ENCODE data around the gene CPAMD8.

CPAMD8 gene

GRCh38 chr19:16911046-16911445, 115.6 kb downstream of the CPAMD8 start:
- Histone ChIP-seq H3K4me3 (ENCODE audit: low read length) (no peak overlapping the region), H3K9me3 (ENCODE audit: insufficient read depth, low read depth, low read length) (peaks cover 17% of the 10 kb centered on the region), H3K27ac (ENCODE audit: low read length) (no peak overlapping the region), H3K9ac (ENCODE audit: low read depth, low read length) (no peak overlapping the region), H3K4me1 (ENCODE audit: insufficient read depth, low read length) (no peaks in the 10 kb centered on the region), H3K36me3 (ENCODE audit: insufficient read depth, low read depth, low read length) (0 out of 2 replicates have a peak, but pooled peaks cover 5% of the 10 kb centered on the region), H3K27me3 (ENCODE audit: insufficient read depth, low read length) (no peaks in the 10 kb centered on the region)

- Histone ChIP-seq H3K27ac (ENCODE audit: low read length) (no peak overlapping the region), H3K4me1 (ENCODE audit: insufficient read depth, low read length) (no peaks in the 10 kb centered on the region), H3K36me3 (ENCODE audit: insufficient read depth, low read depth, low read length) (0 out of 2 replicates have a peak, but pooled peaks cover 5% of the 10 kb centered on the region), H3K9me3 (ENCODE audit: insufficient read depth, low read depth, low read length) (peaks cover 17% of the 10 kb centered on the region), H3K27me3 (ENCODE audit: insufficient read depth, low read length) (no peaks in the 10 kb centered on the region), H3K4me3 (ENCODE audit: low read length) (no peak overlapping the region), H3K9ac (ENCODE audit: low read depth, low read length) (no peak overlapping the region)
Measured at GRCh38 chr19:16908759-16909158, 117.9 kb downstream of the CPAMD8 start.

GRCh38 chr19:16904599-16904998, 122.0 kb downstream of the CPAMD8 start:
- H3K4me3 ChIP-seq (ENCODE audit: low read length): no peak overlapping the region
- H3K27me3 ChIP-seq (ENCODE audit: insufficient read depth, low read length): no peaks in the 10 kb centered on the region
- H3K9me3 ChIP-seq (ENCODE audit: insufficient read depth, low read depth, low read length): no peaks in the 10 kb centered on the region
- H3K4me1 ChIP-seq (ENCODE audit: insufficient read depth, low read length): no peaks in the 10 kb centered on the region
- H3K9ac ChIP-seq (ENCODE audit: low read depth, low read length): no peak overlapping the region
- H3K36me3 ChIP-seq (ENCODE audit: insufficient read depth, low read depth, low read length): no peaks in the 10 kb centered on the region
- H3K27ac ChIP-seq (ENCODE audit: low read length): no peak overlapping the region

DNA sequence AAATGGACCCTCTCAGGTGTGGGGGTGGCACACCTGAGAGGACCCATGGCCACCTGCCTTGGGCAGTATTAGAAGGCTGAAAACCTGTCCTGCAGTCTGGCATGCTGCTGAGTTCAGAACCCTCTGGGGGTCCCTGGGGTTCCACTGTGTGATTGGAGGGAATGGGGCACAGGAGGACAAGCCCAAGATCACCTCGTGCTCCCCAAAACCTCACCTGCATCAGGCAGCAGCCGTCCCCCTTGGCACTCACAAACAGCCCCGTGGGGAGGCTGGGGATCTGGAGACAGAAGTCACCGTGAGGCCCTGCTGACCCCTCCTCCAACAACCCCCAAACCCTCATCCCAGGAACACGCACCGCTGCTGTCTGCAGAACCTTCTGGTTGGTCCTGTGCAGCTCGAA, 123.3 kb downstream of the CPAMD8 start:
- Histone ChIP-seq H3K9me3 (ENCODE audit: insufficient read depth, low read depth, low read length) (no peaks in the 10 kb centered on the region), H3K36me3 (ENCODE audit: insufficient read depth, low read depth, low read length) (no peaks in the 10 kb centered on the region), H3K27ac (ENCODE audit: low read length) (no peak overlapping the region), H3K9ac (ENCODE audit: low read depth, low read length) (no peak overlapping the region), H3K27me3 (ENCODE audit: insufficient read depth, low read length) (peaks cover 7% of the 10 kb centered on the region), H3K4me3 (ENCODE audit: low read length) (no peak overlapping the region), H3K4me1 (ENCODE audit: insufficient read depth, low read length) (no peaks in the 10 kb centered on the region)

- Histone ChIP-seq H3K27me3 (ENCODE audit: insufficient read depth, low read length) (peaks cover 15% of the 10 kb centered on the region), H3K36me3 (ENCODE audit: insufficient read depth, low read depth, low read length) (no peaks in the 10 kb centered on the region), H3K9me3 (ENCODE audit: insufficient read depth, low read depth, low read length) (no peaks in the 10 kb centered on the region), H3K9ac (ENCODE audit: low read depth, low read length) (no peak overlapping the region), H3K27ac (ENCODE audit: low read length) (no peak overlapping the region), H3K4me3 (ENCODE audit: low read length) (no peak overlapping the region), H3K4me1 (ENCODE audit: insufficient read depth, low read length) (no peaks in the 10 kb centered on the region)
Measured at GRCh38 chr19:16902545-16902944, 124.1 kb downstream of the CPAMD8 start.

DNA sequence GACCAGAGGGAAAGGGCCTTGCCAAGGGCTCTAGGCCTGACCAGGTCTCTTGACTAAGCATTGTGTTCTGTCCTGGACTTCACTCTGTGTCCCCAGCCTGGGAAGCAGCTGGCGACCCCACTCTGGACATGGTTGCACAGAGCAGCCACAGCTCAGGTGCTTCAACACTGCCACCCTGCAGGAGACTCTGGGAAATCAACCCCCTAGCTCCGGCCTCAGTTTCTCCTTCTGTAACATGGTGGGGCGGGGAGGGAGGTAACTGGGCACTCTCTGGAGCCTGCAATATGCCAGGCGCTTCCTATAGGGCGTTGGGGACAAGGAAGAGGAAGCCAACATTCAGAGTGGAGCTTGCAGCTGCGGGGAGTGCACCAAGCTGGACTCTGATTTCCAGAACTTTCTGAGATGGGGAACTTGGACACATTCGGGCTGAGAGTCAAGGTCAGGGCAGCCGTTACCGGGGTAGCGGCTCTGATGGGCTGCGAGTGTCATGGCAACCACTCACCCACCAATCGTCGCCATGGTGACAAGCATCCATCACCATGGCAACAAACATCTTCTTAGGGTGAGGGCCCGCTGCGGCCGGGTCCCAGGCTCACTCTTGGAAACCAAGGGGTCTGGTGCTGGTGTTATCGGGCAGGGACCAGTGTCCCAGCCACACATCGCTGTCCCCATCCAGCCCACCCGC, 125.0 kb downstream of the CPAMD8 start:
- no peaks in the 10 kb centered on the region for H3K9me3 ChIP-seq (ENCODE audit: insufficient read depth, low read depth, low read length)
- H3K36me3 ChIP-seq (ENCODE audit: insufficient read depth, low read depth, low read length): no peaks in the 10 kb centered on the region
- H3K4me1 ChIP-seq (ENCODE audit: insufficient read depth, low read length): no peaks in the 10 kb centered on the region
- no peak overlapping the region for H3K27ac ChIP-seq (ENCODE audit: low read length)
- peaks cover 17% of the 10 kb centered on the region for H3K27me3 ChIP-seq (ENCODE audit: insufficient read depth, low read length)
- H3K9ac ChIP-seq (ENCODE audit: low read depth, low read length): no peak overlapping the region
- H3K4me3 ChIP-seq (ENCODE audit: low read length): no peak overlapping the region

DNA sequence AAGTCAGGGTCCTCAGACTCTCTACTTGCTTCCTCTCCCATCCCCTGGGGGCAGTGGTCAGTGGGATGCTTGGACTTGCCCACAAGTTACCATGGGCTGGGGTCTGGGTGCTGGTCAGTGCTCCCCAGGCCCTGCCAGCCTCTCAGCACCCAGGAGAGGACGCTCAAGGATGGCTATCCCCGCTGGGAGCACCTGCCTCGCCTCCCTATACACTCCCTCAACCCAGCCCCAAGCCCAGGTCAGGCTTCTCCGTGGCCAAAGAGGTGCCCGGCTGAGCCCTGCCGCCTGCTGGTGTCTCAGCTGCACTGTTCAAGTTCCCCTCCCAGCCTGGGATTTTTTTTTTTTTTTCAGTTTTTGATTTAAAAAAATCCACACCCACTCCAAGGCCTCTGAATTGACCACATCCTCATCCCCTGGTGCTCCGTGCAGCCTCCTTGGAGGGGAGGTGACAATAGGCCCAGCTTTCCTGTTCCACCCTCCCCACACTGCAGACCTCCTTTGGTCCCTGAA, 127.0 kb downstream of the CPAMD8 start:
- Histone ChIP-seq H3K4me3 (ENCODE audit: low read length) (no peak overlapping the region), H3K9me3 (ENCODE audit: insufficient read depth, low read depth, low read length) (no peaks in the 10 kb centered on the region), H3K27ac (ENCODE audit: low read length) (no peak overlapping the region), H3K36me3 (ENCODE audit: insufficient read depth, low read depth, low read length) (no peaks in the 10 kb centered on the region), H3K27me3 (ENCODE audit: insufficient read depth, low read length) (peaks cover 30% of the 10 kb centered on the region), H3K4me1 (ENCODE audit: insufficient read depth, low read length) (no peaks in the 10 kb centered on the region), H3K9ac (ENCODE audit: low read depth, low read length) (no peak overlapping the region)

- no peak overlapping the region for H3K4me3 ChIP-seq (ENCODE audit: low read length)
- H3K27me3 ChIP-seq (ENCODE audit: insufficient read depth, low read length): peaks cover 30% of the 10 kb centered on the region
- H3K27ac ChIP-seq (ENCODE audit: low read length): no peak overlapping the region
- no peaks in the 10 kb centered on the region for H3K36me3 ChIP-seq (ENCODE audit: insufficient read depth, low read depth, low read length)
- no peaks in the 10 kb centered on the region for H3K4me1 ChIP-seq (ENCODE audit: insufficient read depth, low read length)
- no peaks in the 10 kb centered on the region for H3K9me3 ChIP-seq (ENCODE audit: insufficient read depth, low read depth, low read length)
- H3K9ac ChIP-seq (ENCODE audit: low read depth, low read length): no peak overlapping the region
Measured at GRCh38 chr19:16898361-16899015, 128.1 kb downstream of the CPAMD8 start.

DNA sequence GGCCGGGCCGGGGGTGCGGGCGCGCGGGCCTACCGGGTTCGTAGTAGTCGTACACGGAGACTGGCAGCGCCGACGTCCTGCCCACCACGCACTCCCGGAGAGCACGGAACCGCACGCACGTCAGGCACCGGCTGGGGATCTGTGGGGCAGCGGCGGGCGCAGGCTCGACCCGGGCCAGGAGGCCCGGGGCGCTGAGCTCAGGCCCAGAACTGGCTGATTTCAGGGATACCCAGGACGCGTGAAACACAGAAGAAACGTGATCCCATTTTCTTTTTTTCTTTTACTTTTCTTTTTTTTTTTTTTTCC, 128.8 kb downstream of the CPAMD8 start:
- peak overlapping the region; percentile 65; the same call in 1 of the 2 replicates for H3K4me3 ChIP-seq (ENCODE audit: low read length)
- H3K9me3 ChIP-seq (ENCODE audit: insufficient read depth, low read depth, low read length): no peaks in the 10 kb centered on the region
- no peak overlapping the region for H3K9ac ChIP-seq (ENCODE audit: low read depth, low read length)
- no peaks in the 10 kb centered on the region for H3K36me3 ChIP-seq (ENCODE audit: insufficient read depth, low read depth, low read length)
- no peaks in the 10 kb centered on the region for H3K4me1 ChIP-seq (ENCODE audit: insufficient read depth, low read length)
- H3K27me3 ChIP-seq (ENCODE audit: insufficient read depth, low read length): peaks cover 30% of the 10 kb centered on the region
- no peak overlapping the region for H3K27ac ChIP-seq (ENCODE audit: low read length)

- no peak overlapping the region for H3K27ac ChIP-seq (ENCODE audit: low read length)
- peaks cover 30% of the 10 kb centered on the region for H3K27me3 ChIP-seq (ENCODE audit: insufficient read depth, low read length)
- H3K4me3 ChIP-seq (ENCODE audit: low read length): peak overlapping the region; percentile 65; the same call in 1 of the 2 replicates
- H3K9me3 ChIP-seq (ENCODE audit: insufficient read depth, low read depth, low read length): no peaks in the 10 kb centered on the region
- H3K4me1 ChIP-seq (ENCODE audit: insufficient read depth, low read length): no peaks in the 10 kb centered on the region
- H3K9ac ChIP-seq (ENCODE audit: low read depth, low read length): no peak overlapping the region
- no peaks in the 10 kb centered on the region for H3K36me3 ChIP-seq (ENCODE audit: insufficient read depth, low read depth, low read length)
Measured at GRCh38 chr19:16897029-16897855, 129.4 kb downstream of the CPAMD8 start.

- peaks cover 30% of the 10 kb centered on the region for H3K27me3 ChIP-seq (ENCODE audit: insufficient read depth, low read length)
- H3K9me3 ChIP-seq (ENCODE audit: insufficient read depth, low read depth, low read length): no peaks in the 10 kb centered on the region
- H3K4me3 ChIP-seq (ENCODE audit: low read length): peak overlapping the region; percentile 77
- no peak overlapping the region for H3K27ac ChIP-seq (ENCODE audit: low read length)
- H3K4me1 ChIP-seq (ENCODE audit: insufficient read depth, low read length): no peaks in the 10 kb centered on the region
- H3K9ac ChIP-seq (ENCODE audit: low read depth, low read length): no peak overlapping the region; the same call in 1 of the 2 replicates
- H3K36me3 ChIP-seq (ENCODE audit: insufficient read depth, low read depth, low read length): no peaks in the 10 kb centered on the region
Measured at GRCh38 chr19:16896146-16897028, 130.2 kb downstream of the CPAMD8 start.
